Liver (tissue), 9 donors: ENCODE results near the gene KSR2. TPM values are rescaled to one million over a fixed set of nuclear protein-coding genes. Genes with fewer than 3 reads are reported as not detected.

Experiments
- DNase-seq: peaks from one replicate; pipeline ENCODE4 v3.0.0-alpha.2; 2017; ENCODE audit warnings: low spot score
- H3K27ac ChIP-seq, 2 donors: one replicate each; pipeline ENCODE4 v1.7.0; 2013; ENCODE audit warnings: inconsistent platforms in 2 of 2, low read length in 2 of 2, control low read depth in 1 of 2, low read depth in 1 of 2, mild to moderate bottlenecking in 1 of 2
- H3K27me3 ChIP-seq, 4 donors: one replicate each; pipeline versions ENCODE4 v1.6.1 to v1.7.0; 2013; ENCODE audit warnings: low read length in 3 of 4, inconsistent platforms in 1 of 4, mild to moderate bottlenecking in 1 of 4, moderate library complexity in 1 of 4; ENCODE audit not compliant: control insufficient read depth in 4 of 4, insufficient read depth in 4 of 4
- H3K36me3 ChIP-seq, 4 donors: one replicate each; pipeline versions ENCODE4 v1.6.1 to v1.7.0; 2013; ENCODE audit warnings: low read length in 3 of 4, mild to moderate bottlenecking in 3 of 4, low read depth in 1 of 4, moderate library complexity in 1 of 4; ENCODE audit not compliant: control insufficient read depth in 4 of 4, insufficient read depth in 3 of 4
- H3K4me1 ChIP-seq, 4 donors: one replicate each; pipeline versions ENCODE4 v1.6.1 to v1.7.0; 2013; ENCODE audit warnings: low read length in 3 of 4, mild to moderate bottlenecking in 3 of 4, moderate library complexity in 1 of 4; ENCODE audit not compliant: control insufficient read depth in 4 of 4, insufficient read depth in 4 of 4
- H3K4me3 ChIP-seq, 3 donors: one replicate each; pipeline versions ENCODE4 v1.6.1 to v1.7.0; 2013; ENCODE audit warnings: low read length in 3 of 3, control low read depth in 1 of 3, low read depth in 1 of 3, mild to moderate bottlenecking in 1 of 3
- H3K9ac ChIP-seq, 2 donors: one replicate each; pipeline ENCODE4 v1.7.0; 2013; ENCODE audit warnings: low read length in 2 of 2, mild to moderate bottlenecking in 2 of 2, moderate library complexity in 2 of 2, control low read depth in 1 of 2, low read depth in 1 of 2
- H3K9me3 ChIP-seq, 4 donors: one replicate each; pipeline versions ENCODE4 v1.6.1 to v1.7.0; 2013; ENCODE audit warnings: low read length in 3 of 4; ENCODE audit not compliant: control insufficient read depth in 4 of 4
- ATF3 ChIP-seq: IDR thresholded peaks from 2 replicates; pipeline ENCODE4 v1.6.1; 2016; ENCODE audit warnings: antibody characterized with exemption
- EGR1 ChIP-seq, 2 donors: IDR thresholded peaks; 2 replicates each; pipeline ENCODE4 v1.6.1; 2016 to 2018; ENCODE audit warnings: antibody characterized with exemption in 2 of 2, low read depth in 2 of 2
- FOXA2 ChIP-seq: IDR thresholded peaks from 2 replicates; pipeline ENCODE4 v1.6.1; 2016; ENCODE audit warnings: antibody characterized with exemption
- GABPA ChIP-seq, 2 donors: IDR thresholded peaks in 1 of 2; conservative IDR thresholded peaks in 1 of 2; 2 replicates each; pipeline ENCODE4 v1.6.1; 2016; ENCODE audit warnings: antibody characterized with exemption in 2 of 2, mild to moderate bottlenecking in 1 of 2, moderate library complexity in 1 of 2
- REST ChIP-seq: IDR thresholded peaks from 2 replicates; pipeline ENCODE4 v1.6.1; 2016; ENCODE audit warnings: antibody characterized with exemption, mild to moderate bottlenecking
- RXRA ChIP-seq, 2 donors: IDR thresholded peaks; 2 replicates each; pipeline ENCODE4 v1.6.1; 2017 to 2018; ENCODE audit warnings: antibody characterized with exemption in 2 of 2, mild to moderate bottlenecking in 1 of 2
- YY1 ChIP-seq: IDR thresholded peaks from 2 replicates; pipeline ENCODE4 v1.6.1; 2016; ENCODE audit warnings: antibody characterized with exemption, mild to moderate bottlenecking
- ZBTB33 ChIP-seq: IDR thresholded peaks from 2 replicates; pipeline ENCODE4 v1.6.1; 2016; ENCODE audit warnings: antibody characterized with exemption
- WGBS: extraction: QIAGEN DNeasy Blood & Tissue Kit; methylation state at CpG from one replicate; pipeline ENCODE4 v1.1.7; 2013; 5-methylcytosine and 5-hydroxymethylcytosine counted together
- polyA plus RNA-seq, 2 donors: library from polyadenylated mRNA; stranded (reverse) in 1 of 2; unstranded in 1 of 2; fragments of 200-250 nt in 1 of 2; fragments of >200 nt in 1 of 2; fragmentation: Nextera tagmentation in 1 of 2; extraction: Ambion mirVana in 1 of 2; gene quantifications; one replicate each; pipeline versions ENCODE4 v1.2.1 to v1.2.3, GENCODE V29; 2013 to 2015
- total RNA-seq, 2 donors: library from RNA; depleted of rRNA; stranded (reverse); fragments of >200 nt; gene quantifications; one replicate each; pipeline ENCODE4 v1.2.3, GENCODE V29; 2014
- donor health status: healthy.
- donor health status: healthy.
- donor health status: healthy.
- donor health status: healthy.
- donor health status: healthy.

The KSR2 gene
- total and polyA plus RNA-seq, 4 donors = under 0.01 to 0.02 (median under 0.01) TPM; not detected in 1

- no peak for TF ChIP-seq FOXA2
Measured at GRCh38 chr12:117832459-117833457, 136.0 kb downstream of the KSR2 start (continued).

- DNase-seq = no peak
- H3K36me3 ChIP-seq = no peaks in the 10 kb centered on the region
- peaks cover 0 to 4% (median 0%) of the 10 kb centered on the region in 4 donors for H3K27me3 ChIP-seq
- no peak overlapping the region for H3K4me3 ChIP-seq
- no peak for TF ChIP-seq ATF3
- no peak for TF ChIP-seq ZBTB33
- no peak for TF ChIP-seq EGR1 (IDR thresholded peaks at IDR 0.05; ENCODE audit: low read depth in 2 of 2)
- TF ChIP-seq GABPA (IDR thresholded peaks at IDR 0.05 in 1 of 2, conservative IDR thresholded peaks at IDR 0.05 in 1 of 2) = no peak
- no peak for TF ChIP-seq RXRA (IDR thresholded peaks at IDR 0.05)
- no peak for TF ChIP-seq FOXA2
- TF ChIP-seq REST = no peak
- no peak overlapping the region for H3K27ac ChIP-seq
- peaks cover 8 to 15% (median 11%) of the 10 kb centered on the region in 4 donors for H3K9me3 ChIP-seq
- H3K9ac ChIP-seq = no peak overlapping the region
- H3K4me1 ChIP-seq = no peaks in the 10 kb centered on the region
- WGBS = 78% methylated on average over 5 of the region's 5 CpGs
Measured at GRCh38 chr12:117830471-117830870, 138.3 kb downstream of the KSR2 start.

- no peak for DNase-seq
- WGBS = 97% methylated on average over 2 of the region's 2 CpGs
- Histone ChIP-seq H3K27ac (no peak overlapping the region), H3K4me1 (no peaks in the 10 kb centered on the region), H3K9ac (no peak overlapping the region), H3K36me3 (no peaks in the 10 kb centered on the region), H3K27me3 (peaks cover 0 to 4% (median 0%) of the 10 kb centered on the region in 4 donors), H3K9me3 (peaks cover 8 to 15% (median 11%) of the 10 kb centered on the region in 4 donors), H3K4me3 (no peak overlapping the region)
- TF ChIP-seq YY1 (no peak), ZBTB33 (no peak), REST (no peak)
Measured at GRCh38 chr12:117829108-117829507, 139.7 kb downstream of the KSR2 start.
